Measurements from ENCODE around the gene DOC2A.
"Not testable (repeated sequence)": the region's sequence is repeated elsewhere in the genome, so short reads cannot be mapped to it uniquely, and the experiment has no call there.

DOC2A gene

GRCh38 chr16:30010844-30011713 lies at the start of gene DOC2A:
TSS of gene DOC2A (minus strand) at chr16:30011027. CDS start at chr16:30010222, 805 bp downstream.
- in situ Hi-C loops (cut with MboI; ENCODE audit: low sequenced_read_pairs): no loop called here

DNA sequence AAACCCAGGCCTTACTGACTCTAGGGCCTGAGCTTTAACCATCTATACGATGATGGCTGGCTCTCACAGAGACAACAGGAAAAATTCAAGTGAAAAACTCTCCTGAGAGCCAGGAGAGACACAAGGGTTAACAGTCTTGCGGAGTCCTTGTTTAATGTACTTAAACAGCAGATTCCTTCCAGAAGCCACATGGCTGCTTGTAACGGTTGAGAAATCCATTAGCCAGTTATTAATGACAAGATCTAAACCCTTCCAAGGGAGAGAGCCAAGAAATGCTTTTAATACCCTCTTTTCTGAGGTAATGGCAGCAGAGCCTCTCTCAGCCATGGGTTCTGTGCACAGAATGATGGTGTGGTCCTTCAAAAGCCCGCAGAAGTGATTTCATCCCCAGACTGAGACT lies 49.5 kb upstream of the DOC2A start:
- in situ Hi-C loops (cut with MboI; ENCODE audit: low sequenced_read_pairs): no loop called here

DNA sequence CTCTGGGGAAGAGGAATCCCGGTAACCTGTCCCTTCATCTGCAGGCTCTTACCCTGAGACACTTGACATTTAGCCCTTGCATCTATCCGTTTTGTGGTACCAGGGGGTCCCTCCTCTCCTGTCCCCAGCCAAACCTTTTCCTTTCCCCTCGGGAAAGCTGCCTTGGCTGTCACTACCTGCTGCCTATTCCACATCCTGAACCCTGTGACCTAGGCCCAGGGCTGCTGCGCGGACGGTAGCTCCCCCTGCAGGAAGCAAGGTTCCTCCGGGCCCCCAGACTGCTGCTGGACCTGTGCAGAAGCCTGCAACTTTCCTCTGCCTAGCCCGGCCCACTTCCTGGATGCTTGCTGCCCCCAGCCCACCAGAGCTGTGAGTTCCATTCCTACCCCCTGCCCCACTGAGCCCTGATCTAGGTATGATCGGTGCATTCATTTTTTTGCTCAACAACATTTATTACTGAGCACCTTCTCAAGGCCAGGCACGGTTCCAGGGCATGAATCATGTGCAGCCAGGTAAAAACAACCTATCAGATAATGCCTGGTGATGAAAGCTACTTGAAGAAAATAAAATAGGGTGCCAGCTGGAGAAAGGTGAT lies 44.2 kb upstream of the DOC2A start:
- in situ Hi-C loops (cut with MboI; ENCODE audit: low sequenced_read_pairs): no loop called here

DNA sequence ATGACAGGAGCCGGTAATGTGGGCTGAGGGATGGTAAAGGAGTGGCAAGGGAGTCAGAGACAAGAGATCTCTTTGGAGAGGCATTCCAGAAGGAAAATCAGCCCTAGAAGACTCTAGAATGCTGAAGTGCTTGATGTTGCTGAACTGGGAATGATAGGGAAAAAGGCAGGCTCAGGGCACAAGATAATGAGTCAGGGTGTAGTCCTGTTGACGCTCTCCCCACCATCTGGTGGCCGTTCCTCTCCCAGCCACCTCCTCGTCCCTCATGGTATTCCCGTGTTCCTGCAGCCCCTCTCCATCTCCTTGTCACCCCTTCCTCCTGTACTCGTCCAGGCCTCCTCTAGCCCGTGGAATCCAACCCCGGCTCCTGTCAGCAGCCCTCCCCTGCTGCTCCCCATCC lies 43.6 kb upstream of the DOC2A start:
- in situ Hi-C loops (cut with MboI; ENCODE audit: low sequenced_read_pairs): no loop called here

GRCh38 chr16:30053376-30054015 lies 42.7 kb upstream of the DOC2A start:
- in situ Hi-C loops (cut with MboI; ENCODE audit: low sequenced_read_pairs): no loop called here

DNA sequence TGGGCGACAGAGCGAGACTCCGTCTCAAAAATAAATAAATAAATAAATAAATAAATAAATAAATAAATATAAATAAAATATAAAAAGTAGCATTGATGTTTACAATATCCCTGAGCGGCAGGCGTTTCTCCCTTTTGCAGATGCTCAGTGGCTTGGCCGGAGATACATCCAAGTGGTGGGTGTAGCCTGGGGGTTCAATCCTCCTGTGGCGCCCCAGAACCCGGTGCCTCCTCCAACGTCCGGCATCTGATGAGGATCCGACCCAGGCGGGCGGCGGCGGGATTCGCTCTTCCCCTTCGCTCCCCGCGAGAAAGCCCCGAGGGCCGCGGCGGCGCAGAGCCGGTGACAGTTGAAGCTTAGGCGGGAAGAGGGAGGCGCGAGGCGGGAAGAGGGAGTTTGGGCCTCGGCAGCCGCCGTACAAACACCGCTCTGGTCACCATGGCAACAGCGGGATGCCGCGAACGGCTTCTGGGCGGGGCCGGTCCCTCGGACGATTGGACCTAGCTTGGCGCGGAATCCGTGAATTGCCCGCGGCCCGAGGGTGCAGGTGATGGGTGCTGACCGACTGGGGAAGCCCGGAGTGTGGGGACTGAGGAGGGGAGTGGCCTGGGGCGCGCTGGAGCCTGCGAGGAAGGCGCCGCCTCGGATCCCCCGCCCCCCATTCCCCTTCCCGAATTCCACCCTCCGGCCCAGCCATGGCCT lies 42.0 kb upstream of the DOC2A start:
- in situ Hi-C loops (cut with MboI; ENCODE audit: low sequenced_read_pairs): no loop called here

- in situ Hi-C loops (cut with MboI; ENCODE audit: low sequenced_read_pairs): no loop called here
These were observed 40.7 kb upstream of the DOC2A start for GRCh38 chr16:30051518-30051917.

DNA sequence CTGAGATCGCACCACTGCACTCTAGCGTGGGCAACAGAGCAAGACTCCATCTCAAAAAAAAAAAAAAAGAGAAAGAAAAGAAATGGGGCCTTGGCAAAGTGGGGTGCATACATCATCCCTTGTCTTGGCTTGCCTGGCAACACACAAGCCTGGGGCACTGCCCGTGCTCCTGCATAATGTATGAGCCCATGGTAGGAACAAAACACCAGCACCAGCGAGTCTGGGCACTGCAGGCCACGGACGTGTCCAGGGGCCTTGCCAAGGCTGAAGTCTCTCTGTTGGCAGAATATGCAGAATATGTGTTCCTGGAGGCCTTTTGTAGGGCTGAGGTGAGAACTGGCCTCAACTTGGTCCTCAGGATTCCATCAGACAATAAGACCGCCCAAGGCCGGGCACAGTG lies 39.0 kb upstream of the DOC2A start:
- in situ Hi-C loops (cut with MboI; ENCODE audit: low sequenced_read_pairs): no loop called here

- in situ Hi-C loops (cut with MboI; ENCODE audit: low sequenced_read_pairs): no loop called here
These were observed 35.8 kb upstream of the DOC2A start for GRCh38 chr16:30046588-30046987.

- in situ Hi-C loops (cut with MboI; ENCODE audit: low sequenced_read_pairs): no loop called here
These were observed 35.4 kb upstream of the DOC2A start for GRCh38 chr16:30046178-30046577.

GRCh38 chr16:30041841-30042240 lies 31.0 kb upstream of the DOC2A start:
- in situ Hi-C loops (cut with MboI; ENCODE audit: low sequenced_read_pairs): no loop called here

DNA sequence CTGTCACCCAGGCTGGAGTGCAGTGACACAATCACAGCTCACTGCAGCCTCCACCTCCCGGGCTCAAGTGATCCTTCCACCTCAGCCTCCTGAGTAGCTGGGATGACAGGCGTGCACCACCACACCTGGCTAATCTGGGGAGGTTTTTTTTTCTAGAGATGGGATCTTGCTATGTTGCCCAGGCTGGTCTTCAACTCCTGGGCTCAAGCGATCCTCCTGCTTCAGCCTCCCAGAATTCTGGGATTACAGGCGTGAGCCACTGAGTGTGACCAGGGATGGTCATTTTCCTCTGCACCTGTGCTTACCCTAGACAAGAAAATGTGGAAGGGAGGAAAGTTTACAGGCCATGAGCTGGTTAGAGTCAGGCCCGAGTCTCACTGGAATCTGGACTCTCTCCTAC lies 29.9 kb upstream of the DOC2A start:
- in situ Hi-C loops (cut with MboI; ENCODE audit: low sequenced_read_pairs): not testable (repeated sequence)

DNA sequence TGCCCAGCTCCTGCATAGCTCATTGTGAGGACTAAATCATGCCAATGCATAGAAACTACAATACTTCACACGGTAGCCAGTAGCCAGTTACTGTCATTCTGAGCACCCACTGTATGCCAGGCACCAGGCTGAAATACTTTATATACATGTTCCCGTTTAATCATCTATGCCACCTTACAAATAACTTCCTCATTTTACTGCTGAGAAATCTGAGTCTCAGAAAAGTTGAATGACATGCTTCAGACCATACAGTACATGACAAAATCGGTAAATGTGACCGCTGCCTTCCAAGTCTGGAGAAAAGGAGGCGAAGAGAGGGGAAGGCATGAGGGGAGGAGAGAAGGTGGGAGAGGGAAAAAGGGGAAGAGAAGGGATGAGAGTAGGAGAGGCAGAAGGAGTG lies 29.4 kb upstream of the DOC2A start:
- in situ Hi-C loops (cut with MboI; ENCODE audit: low sequenced_read_pairs): no loop called here

GRCh38 chr16:30033270-30033669 lies 22.4 kb upstream of the DOC2A start:
- in situ Hi-C loops (cut with MboI; ENCODE audit: low sequenced_read_pairs): no loop called here

DNA sequence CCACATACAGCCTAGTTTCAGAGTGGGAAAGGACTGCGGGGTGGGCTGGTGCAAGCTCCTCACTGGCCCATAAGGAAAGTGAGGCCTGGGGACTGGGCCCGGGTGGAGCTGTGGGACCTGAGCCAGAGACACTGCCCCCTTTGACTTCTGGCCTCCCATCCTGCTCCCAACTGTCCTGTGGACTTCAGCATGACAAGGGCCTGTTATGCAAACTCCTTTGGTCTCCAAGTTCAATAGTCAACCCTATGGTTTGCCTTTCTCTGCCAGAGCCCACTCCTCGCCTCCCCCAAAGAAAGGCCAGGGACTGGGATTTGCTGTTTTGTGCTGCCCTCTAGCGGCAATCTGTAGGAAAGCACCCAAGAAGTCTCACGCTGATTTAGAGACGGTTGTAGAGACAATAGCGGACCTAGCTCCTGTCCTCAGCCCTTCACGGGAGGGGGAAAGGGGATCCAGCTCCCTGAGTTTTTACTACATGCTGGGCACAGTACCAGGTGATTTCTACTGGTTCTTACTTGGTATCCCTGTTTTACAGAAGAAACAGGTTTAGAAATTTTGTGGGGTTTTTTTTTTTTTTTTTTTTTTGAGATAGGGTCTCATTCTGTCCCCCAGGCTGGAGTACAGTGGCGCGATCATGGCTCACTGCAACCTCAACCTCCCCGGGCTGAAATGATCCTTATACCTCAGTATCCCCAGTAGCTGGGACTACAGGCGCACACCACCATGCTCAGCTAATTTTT lies 21.4 kb upstream of the DOC2A start:
- in situ Hi-C loops (cut with MboI; ENCODE audit: low sequenced_read_pairs): no loop called here

DNA sequence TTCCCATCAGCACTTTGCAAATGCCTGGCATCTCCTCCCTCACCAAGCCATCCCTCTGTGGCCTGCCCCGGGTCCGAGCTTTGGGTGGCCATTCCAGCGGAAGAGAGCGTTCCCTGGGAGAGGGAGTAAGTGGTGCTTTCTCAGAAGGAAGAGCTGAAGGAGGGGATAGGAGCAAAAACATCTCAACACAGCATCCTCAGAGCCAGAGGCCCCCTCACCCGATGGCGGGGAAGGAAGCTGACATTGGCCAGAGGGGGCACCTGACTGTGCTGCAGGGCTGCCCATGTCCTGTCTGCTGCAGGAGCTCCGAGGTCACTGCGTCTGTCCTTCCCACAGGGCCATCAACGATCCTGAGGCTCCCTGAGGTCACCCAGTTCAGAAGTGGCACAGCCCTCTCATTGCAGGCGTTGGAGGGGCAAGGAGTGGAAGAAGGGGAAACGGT lies 20.7 kb upstream of the DOC2A start:
- in situ Hi-C loops (cut with MboI; ENCODE audit: low sequenced_read_pairs): no loop called here

GRCh38 chr16:30030841-30031413 lies 20.1 kb upstream of the DOC2A start, which contains the start of gene TLCD3B:
TSS of gene TLCD3B (minus strand) at chr16:30031271. CDS start at chr16:30030527, 744 bp downstream.
- in situ Hi-C loops (cut with MboI; ENCODE audit: low sequenced_read_pairs): no loop called here

DNA sequence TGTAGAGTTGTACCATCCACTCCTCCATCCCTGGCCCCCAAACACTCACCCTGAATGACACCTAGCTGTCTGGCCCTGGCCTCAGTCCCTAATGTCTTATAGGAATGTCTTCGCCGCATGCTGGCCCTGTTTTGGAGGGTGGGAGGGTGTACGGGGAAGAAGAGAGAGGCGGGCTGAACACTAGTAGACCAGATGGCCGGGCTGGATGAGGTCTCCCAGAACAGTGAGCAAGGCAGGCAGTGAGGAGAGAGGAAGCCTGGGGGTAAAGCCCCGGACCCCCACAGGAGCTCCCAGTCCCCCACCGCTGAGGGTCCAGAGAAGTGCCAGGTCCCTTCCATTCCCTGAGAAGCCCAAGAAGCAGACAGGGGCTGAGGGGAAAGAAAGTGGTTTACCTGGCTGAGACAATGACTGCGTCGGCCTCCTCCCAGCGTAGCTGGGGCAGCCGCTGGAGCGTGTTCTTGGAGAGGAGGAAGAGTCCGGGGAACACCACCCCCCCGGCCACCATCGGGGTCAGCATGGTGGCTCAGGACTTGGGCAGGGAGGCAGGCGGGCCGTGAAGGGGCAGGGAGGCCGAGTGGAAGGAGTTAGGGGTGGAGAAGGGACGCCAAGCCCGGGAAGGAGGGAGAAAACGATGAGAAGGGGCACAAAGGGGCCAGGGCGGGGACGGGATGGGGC lies 19.3 kb upstream of the DOC2A start:
- in situ Hi-C loops (cut with MboI; ENCODE audit: low sequenced_read_pairs): no loop called here

- in situ Hi-C loops (cut with MboI; ENCODE audit: low sequenced_read_pairs): no loop called here
These were observed 17.7 kb upstream of the DOC2A start for GRCh38 chr16:30028438-30029076.

All from hTERT RPE-1 (cell line).